Activated B cell treated with CpG ODN at 0.5 μM for 24 hours (primary cell): ENCODE results near the gene OOSP2. TPM values are rescaled to one million over a fixed set of nuclear protein-coding genes. Genes with fewer than 3 reads are reported as not detected.

ENCODE experiments used
- ATAC-seq: fragments of 200-7000 bp; cut with Tn5 transposase; one replicate; pipeline ENCODE4 v1.10.0; 2021; ENCODE audit warnings: low read depth, mild to moderate bottlenecking, moderate library complexity
- CTCF ChIA-PET: fragments of 350-600 bp; sonication (Branson Sonifier 250); formaldehyde crosslinking; loops from one replicate; lab custom pipeline; 2021; ENCODE audit warnings: antibody characterized with exemption; lab: Charles Lee
- POLR2A ChIA-PET: fragments of 350-600 bp; sonication (Branson Sonifier 250); formaldehyde crosslinking; loops from one replicate; lab custom pipeline; 2021; ENCODE audit warnings: antibody characterized with exemption; lab: Charles Lee
- DNase-seq: peaks from one replicate; pipeline ENCODE4 v3.0.0; 2022
- H3K27ac Mint-ChIP-seq: one replicate; pipeline ENCODE4 v1.8.0; 2020; ENCODE audit warnings: mixed read lengths
- H3K27me3 Mint-ChIP-seq: one replicate; pipeline ENCODE4 v1.8.0; 2021; ENCODE audit warnings: mixed read lengths
- H3K36me3 Mint-ChIP-seq: one replicate; pipeline ENCODE4 v1.8.0; 2021; ENCODE audit warnings: low read depth, mixed read lengths
- H3K4me1 Mint-ChIP-seq: one replicate; pipeline ENCODE4 v1.8.0; 2021; ENCODE audit warnings: mixed read lengths
- H3K4me3 Mint-ChIP-seq: one replicate; pipeline ENCODE4 v1.8.0; 2020; ENCODE audit warnings: mild to moderate bottlenecking, mixed read lengths
- H3K9me3 Mint-ChIP-seq: one replicate; pipeline ENCODE4 v1.8.0; 2020; ENCODE audit warnings: mixed read lengths
- intact Hi-C: fragments of 100-400 bp; cut with micrococcal nuclease; formaldehyde crosslinking; loops from one replicate; pipeline ENCODE4 v1.15.1; 2024
- total RNA-seq: library from RNA; stranded (reverse); gene quantifications from 2 replicates; pipeline ENCODE4 v1.2.3, GENCODE V29; 2022
- TF ChIP-seq, protein P1 (sequence below): fragments of 200-600 bp; IDR thresholded peaks from one replicate; pipeline ENCODE4 v1.8.0; 2022; ENCODE audit warnings: antibody characterized with exemption, mild to moderate bottlenecking

OOSP2 gene, protein sequence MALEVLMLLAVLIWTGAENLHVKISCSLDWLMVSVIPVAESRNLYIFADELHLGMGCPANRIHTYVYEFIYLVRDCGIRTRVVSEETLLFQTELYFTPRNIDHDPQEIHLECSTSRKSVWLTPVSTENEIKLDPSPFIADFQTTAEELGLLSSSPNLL
- total RNA-seq: not detected in 2 replicates

GRCh38 chr11:60040109-60040508 lies at the start of gene OOSP2:
Gene OOSP2 (plus strand): TSS chr11:60040409. CDS start chr11:60040460, 51 bp downstream.
- Mint-ChIP-seq H3K27me3 (peaks cover 2% of the 10 kb centered on the region), H3K4me3 (no peak within 1 kb of the TSS), H3K9me3 (no peaks in the 10 kb centered on the region), H3K27ac (no peak within 1 kb of the TSS), H3K4me1 (no peaks in the 10 kb centered on the region), H3K36me3 (no peaks in the 10 kb centered on the region)
- ChIA-PET POLR2A (no interaction called here), CTCF (no interaction called here)
- intact Hi-C loops: no loop called here
- TF ChIP-seq, protein P1, sequence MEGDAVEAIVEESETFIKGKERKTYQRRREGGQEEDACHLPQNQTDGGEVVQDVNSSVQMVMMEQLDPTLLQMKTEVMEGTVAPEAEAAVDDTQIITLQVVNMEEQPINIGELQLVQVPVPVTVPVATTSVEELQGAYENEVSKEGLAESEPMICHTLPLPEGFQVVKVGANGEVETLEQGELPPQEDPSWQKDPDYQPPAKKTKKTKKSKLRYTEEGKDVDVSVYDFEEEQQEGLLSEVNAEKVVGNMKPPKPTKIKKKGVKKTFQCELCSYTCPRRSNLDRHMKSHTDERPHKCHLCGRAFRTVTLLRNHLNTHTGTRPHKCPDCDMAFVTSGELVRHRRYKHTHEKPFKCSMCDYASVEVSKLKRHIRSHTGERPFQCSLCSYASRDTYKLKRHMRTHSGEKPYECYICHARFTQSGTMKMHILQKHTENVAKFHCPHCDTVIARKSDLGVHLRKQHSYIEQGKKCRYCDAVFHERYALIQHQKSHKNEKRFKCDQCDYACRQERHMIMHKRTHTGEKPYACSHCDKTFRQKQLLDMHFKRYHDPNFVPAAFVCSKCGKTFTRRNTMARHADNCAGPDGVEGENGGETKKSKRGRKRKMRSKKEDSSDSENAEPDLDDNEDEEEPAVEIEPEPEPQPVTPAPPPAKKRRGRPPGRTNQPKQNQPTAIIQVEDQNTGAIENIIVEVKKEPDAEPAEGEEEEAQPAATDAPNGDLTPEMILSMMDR: no peak
- no peak for ATAC-seq
- no peak for DNase-seq

- Mint-ChIP-seq H3K36me3 (no peaks in the 10 kb centered on the region), H3K27me3 (peaks cover 7% of the 10 kb centered on the region), H3K4me1 (no peaks in the 10 kb centered on the region), H3K4me3 (no peak overlapping the region), H3K9me3 (peaks cover 22% of the 10 kb centered on the region), H3K27ac (no peak overlapping the region)
- TF ChIP-seq, protein P1: no peak
- DNase-seq (no peak), ATAC-seq (no peak)
- ChIA-PET POLR2A (no interaction called here), CTCF (no interaction called here)
- intact Hi-C loops: no loop called here
Observed at GRCh38 chr11:59990421-59990820, 49.8 kb upstream of the OOSP2 start.

DNA sequence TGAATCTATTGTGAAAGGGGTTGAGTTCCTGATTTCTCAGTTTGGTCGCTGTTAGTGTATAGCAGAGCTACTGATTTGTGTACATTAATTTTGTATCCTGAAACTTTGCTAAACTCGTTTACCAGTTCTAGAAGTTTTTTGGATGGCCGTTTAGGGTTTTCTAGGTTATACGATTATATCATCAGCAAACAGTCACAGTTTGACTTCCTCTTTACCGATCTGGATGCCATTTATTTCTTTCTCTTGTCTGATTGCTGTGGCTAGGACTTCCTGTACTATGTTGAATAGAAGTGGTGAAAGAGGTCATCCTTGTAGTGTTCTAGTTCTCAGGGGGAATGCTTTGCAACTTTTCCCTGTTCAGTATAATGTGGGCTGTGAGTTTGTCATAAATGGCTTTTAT lies 47.8 kb upstream of the OOSP2 start:
- TF ChIP-seq, protein P1: no peak
- no peak for ATAC-seq
- DNase-seq: no peak
- peaks cover 9% of the 10 kb centered on the region for H3K27me3 Mint-ChIP-seq
- H3K27ac Mint-ChIP-seq: no peak overlapping the region
- CTCF ChIA-PET: no interaction called here
- H3K4me3 Mint-ChIP-seq: no peak overlapping the region
- peaks cover 22% of the 10 kb centered on the region for H3K9me3 Mint-ChIP-seq
- POLR2A ChIA-PET: no interaction called here
- intact Hi-C loops: no loop called here
- no peaks in the 10 kb centered on the region for H3K4me1 Mint-ChIP-seq
- H3K36me3 Mint-ChIP-seq: no peaks in the 10 kb centered on the region

DNA sequence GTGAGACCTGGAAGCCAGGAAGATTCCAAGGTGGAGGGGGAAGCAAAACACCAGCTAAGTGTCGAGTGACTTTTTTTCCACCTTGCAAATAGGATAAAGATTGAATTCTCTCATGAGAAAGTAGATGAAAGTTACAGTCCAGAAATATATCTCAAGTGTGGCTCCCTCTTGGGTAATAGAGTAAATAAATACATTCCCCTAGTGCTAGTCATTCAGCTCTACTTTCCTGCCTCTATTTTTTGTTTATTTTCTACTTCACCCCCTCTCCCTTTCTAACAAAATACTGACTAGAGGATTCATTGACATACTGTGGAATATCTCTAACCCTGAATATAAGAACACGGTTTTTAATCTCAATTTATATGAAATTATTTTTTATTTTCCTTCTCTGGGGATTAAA lies 42.4 kb upstream of the OOSP2 start:
- no peak for DNase-seq
- H3K27me3 Mint-ChIP-seq: peaks cover 18% of the 10 kb centered on the region
- no peaks in the 10 kb centered on the region for H3K36me3 Mint-ChIP-seq
- H3K27ac Mint-ChIP-seq: no peak overlapping the region
- no peaks in the 10 kb centered on the region for H3K4me1 Mint-ChIP-seq
- POLR2A ChIA-PET: no interaction called here
- TF ChIP-seq, protein P1: no peak
- no peaks in the 10 kb centered on the region for H3K9me3 Mint-ChIP-seq
- H3K4me3 Mint-ChIP-seq: no peak overlapping the region
- CTCF ChIA-PET: no interaction called here
- no peak for ATAC-seq
- intact Hi-C loops: no loop called here

DNA sequence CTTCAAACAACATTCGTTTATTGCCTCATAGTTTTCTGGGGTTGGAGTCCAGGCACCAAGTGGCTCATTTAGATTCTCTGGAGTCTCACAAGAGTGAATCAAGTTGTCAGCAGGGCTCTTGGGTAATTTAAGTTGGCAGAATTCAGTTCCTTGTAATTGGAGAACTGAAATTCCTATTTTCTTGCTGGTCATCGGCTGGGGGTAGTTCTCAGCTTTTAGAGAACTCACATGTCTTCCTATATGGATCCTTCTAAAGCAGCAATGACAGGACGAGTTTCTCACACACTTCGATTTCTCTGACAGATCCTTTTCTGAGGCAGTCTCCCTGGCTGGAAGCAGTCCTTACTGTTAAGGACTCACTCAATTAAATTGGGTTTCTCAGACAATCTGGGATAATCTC lies 40.5 kb upstream of the OOSP2 start:
- TF ChIP-seq, protein P1: no peak
- Mint-ChIP-seq H3K36me3 (no peaks in the 10 kb centered on the region), H3K4me3 (no peak overlapping the region), H3K9me3 (no peaks in the 10 kb centered on the region), H3K27ac (no peak overlapping the region), H3K4me1 (no peaks in the 10 kb centered on the region), H3K27me3 (peaks cover 19% of the 10 kb centered on the region)
- ATAC-seq (no peak), DNase-seq (no peak)
- POLR2A ChIA-PET: no interaction called here
- CTCF ChIA-PET: no interaction called here
- intact Hi-C loops: no loop called here
